Measurements from ENCODE around the gene ACACA.

The ACACA gene

DNA sequence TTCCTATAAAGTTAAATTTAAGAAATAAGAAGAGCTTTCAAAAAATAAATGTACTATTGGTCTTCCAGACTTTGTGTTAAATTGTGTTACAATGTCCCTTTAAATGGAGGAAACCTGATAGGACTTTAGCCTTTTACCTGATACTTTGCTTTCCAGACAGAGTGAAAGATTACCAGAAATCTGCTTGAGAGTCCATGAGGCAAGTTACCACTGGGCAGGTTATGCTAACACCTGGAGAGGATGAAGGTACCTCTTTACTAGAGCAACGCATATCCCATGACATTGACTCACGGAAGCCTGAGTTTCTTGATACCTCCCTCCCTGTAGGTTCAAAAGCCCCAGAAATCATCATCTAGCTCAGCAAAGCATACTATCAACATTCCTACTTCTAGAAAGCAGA is 174.7 kb downstream of the ACACA start:
- no peak for DNase-seq (ENCODE audit: low read depth in 2 of 2)

DNA sequence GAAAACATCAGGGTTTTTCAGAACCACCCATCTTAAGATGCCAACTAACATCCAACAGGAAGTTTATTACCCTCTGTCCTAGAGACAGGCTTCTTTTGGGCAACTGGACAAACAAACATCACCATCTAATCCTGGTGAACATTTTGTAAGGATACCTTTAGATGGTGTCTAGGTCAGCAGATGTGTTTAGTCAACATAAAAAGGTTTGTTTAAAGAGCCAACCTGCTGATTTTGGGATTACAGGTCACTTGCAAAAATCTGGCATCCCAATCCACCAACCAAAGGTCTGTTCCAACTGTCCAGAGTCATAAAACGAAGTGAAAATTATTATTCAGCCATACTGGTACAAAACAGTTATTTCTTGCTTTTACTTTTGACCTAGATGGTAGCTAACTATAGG is 176.0 kb downstream of the ACACA start:
- no peak for DNase-seq (ENCODE audit: low read depth in 2 of 2)

GRCh38 chr17:37225465-37225864 is 181.2 kb downstream of the ACACA start:
- no peak for DNase-seq (ENCODE audit: low read depth in 2 of 2)

DNA sequence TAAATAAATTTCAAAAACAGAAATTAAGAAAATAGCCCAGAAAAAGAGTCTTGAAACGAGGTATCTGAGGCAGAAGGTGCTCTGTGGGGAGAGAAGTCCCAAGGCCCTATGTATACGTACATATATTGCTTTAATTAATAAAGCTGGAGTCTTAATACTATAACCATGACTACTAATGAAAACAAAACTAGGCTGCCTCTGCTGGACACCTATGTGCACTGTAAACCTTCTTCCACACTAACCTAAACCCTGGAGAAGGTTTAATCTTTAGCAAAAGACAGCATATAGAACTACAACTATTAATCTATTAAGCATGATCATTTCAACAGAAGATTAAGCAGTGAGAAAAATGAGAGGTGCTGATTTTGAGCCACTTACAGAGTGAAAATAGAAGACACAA is 184.8 kb downstream of the ACACA start:
- no peak for DNase-seq (ENCODE audit: low read depth in 2 of 2)

- DNase-seq (ENCODE audit: low read depth in 2 of 2), result no peak
Measured at GRCh38 chr17:37220607-37220953, 186.1 kb downstream of the ACACA start.

DNA sequence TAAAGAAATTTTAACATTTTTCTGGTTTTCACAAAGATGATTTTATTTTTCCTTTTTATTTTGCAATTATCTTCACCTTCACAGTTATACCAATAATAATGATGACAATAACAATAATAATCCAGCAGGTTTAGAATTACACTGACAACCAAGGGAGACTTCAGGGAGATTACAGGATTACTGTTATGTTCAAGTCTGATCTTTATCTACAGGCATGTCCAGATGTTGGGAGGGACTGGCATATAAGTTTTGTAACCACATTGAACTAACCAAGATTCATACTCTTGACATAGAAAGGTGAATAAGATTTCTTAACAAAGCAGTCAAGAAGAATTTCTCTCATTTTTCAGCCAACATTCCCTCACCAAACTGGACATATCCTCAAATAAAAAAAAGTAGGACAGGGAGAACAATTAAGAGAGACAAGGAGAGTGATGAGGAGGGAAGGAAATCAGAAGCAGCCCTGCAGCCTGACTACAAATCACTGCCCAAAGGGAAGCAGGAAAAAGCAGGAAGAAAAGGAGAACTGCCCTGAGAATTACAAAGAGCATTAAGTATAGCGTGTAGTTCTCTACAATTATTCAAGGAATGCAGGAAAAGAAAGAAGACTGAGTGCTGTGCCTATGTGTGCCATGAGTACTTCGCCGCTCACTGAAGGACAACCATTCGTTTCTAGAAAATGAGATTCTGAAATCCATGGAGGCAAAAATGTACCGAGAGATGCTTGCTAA is 186.6 kb downstream of the ACACA start:
- no peak for DNase-seq (ENCODE audit: low read depth in 2 of 2)

DNA sequence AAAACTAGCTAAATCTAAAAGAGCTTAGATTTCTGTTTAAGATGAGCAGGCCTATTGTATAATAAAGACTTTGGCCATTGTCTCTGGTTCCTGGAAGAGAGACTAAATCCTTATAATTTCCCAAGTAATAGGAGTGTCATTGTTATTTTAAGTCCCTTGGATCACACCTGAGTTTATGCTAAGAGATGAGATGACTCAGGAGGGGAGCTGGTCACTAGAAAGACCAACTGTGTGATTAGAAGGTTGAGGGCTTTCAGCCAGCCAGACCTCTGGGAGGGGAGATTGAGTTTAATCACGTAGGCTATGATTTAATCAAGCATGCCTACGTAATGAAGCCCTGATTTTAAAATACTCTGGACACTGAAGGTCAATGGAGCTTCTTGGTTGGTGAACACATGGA is 187.8 kb downstream of the ACACA start:
- no peak for DNase-seq (ENCODE audit: low read depth in 2 of 2)

- no peak for DNase-seq (ENCODE audit: low read depth in 2 of 2)
Measured at GRCh38 chr17:37214416-37214815, 192.2 kb downstream of the ACACA start.

- no peak for DNase-seq (ENCODE audit: low read depth in 2 of 2)
Measured at GRCh38 chr17:37213927-37214326, 192.7 kb downstream of the ACACA start.

DNA sequence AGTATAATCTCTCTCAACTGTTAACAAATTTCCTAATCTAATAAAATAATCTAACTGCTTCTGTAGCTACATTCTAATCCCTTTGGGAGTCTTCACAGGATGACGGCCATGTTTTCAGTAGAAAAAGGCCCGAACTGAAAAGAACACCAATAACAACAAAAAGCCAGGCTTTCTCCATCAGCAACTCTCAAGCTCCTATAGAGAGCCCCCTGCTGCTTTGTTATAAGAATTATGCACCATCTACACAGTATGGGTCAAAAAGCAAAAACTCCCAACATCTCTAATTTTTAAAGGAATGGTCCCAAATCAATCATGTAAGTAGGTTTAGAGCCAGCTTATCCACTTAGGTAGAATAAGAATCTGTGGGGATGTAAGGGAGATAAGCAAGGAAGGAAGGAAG is 194.5 kb downstream of the ACACA start:
- no peak for DNase-seq (ENCODE audit: low read depth in 2 of 2)

DNA sequence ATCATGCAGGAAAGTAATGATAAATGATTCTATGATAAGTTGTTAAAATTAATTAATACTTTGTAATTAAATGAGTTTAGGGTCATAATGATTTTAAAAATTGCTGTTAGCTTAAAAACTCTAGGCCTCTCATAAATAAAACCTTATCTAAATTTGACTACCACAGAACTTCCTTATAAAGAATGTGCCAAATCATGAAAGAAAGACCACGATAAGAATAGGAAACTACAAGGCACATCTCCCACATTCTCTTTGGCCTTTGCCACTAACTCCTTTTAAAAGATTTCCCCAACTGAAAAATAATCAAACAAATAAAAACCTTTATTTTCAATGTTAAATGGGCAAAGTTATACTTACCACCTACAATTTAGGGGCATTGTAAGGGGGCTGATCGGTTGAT is 195.5 kb downstream of the ACACA start:
- DNase-seq (ENCODE audit: low read depth in 2 of 2), result no peak

DNA sequence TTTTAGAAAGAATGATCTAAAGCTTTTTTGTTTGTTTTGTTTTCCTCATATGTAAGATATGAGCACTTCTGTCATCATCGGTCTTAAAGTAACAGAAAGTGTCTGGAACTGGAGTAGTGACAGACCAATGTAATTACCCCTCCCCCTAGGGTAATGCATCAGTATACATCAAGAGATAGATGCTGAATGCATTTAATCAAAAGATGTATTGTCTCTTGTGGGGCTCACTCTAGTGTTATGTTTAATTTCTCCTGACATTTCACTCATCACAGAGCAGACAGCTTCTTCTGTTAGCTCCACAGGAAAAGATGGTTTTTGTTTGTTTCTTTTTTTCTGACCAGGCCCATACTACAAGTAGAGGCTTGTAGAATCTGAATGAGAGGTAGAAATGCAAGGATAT is 199.5 kb downstream of the ACACA start:
- no peak for DNase-seq (ENCODE audit: low read depth in 2 of 2)

GRCh38 chr17:37206299-37206698 is 200.3 kb downstream of the ACACA start:
- no peak for DNase-seq (ENCODE audit: low read depth in 2 of 2)

GRCh38 chr17:37200497-37200896 is 206.1 kb downstream of the ACACA start:
- no peak for DNase-seq (ENCODE audit: low read depth in 2 of 2)

- no peak for DNase-seq (ENCODE audit: low read depth in 2 of 2)
Measured at GRCh38 chr17:37197336-37197735, 209.3 kb downstream of the ACACA start.

GRCh38 chr17:37194208-37194607 is 212.4 kb downstream of the ACACA start:
- no peak for DNase-seq (ENCODE audit: low read depth in 2 of 2)

- DNase-seq (ENCODE audit: low read depth in 2 of 2), result no peak
Measured at GRCh38 chr17:37191219-37191618, 215.4 kb downstream of the ACACA start.

- DNase-seq (ENCODE audit: low read depth in 2 of 2), result no peak
Measured at GRCh38 chr17:37190493-37190892, 216.1 kb downstream of the ACACA start.

DNA sequence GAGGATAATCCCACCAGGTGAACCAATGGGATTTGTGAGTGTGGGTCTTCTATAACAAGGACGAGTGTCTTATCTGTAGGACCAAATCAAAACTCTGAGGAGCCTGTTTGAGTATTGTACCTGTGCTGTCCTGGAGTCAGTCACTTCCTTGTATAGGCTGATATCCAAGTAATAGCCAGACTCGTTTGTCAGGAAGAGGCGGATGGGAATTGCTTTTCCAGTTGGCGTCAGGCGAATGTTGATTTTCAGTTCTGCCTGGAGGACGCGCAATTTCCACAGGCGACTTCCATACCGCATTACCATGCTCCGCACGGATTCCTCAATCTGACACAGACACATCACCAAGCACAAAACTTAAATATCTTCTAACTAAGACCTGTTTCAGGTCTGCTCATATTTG is 218.5 kb downstream of the ACACA start:
- DNase-seq (ENCODE audit: low read depth in 2 of 2), result no peak

- DNase-seq (ENCODE audit: low read depth in 2 of 2), result no peak
Measured at GRCh38 chr17:37187262-37187661, 219.4 kb downstream of the ACACA start.

GRCh38 chr17:37182786-37183465 is 223.7 kb downstream of the ACACA start:
- DNase-seq (ENCODE audit: low read depth in 2 of 2), result no peak

DNA sequence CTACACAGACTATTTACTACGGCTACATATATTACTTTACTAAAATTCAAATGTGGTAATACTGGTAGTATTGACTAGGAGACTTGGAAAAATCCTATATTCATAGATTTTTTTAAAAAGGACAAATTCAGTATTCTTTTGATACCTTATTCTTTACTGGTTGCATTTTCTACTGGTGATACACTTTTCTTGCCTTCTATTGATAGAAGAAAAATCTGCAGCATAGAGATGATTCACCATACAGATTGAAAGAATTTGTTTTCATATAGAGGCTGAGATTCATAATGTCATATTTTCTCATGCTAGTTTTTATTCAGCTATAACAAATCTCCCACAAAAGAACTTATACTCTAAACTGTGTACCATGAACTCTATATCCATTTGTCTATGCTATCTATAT is 226.3 kb downstream of the ACACA start:
- no peak for DNase-seq (ENCODE audit: low read depth in 2 of 2)

- no peak for DNase-seq (ENCODE audit: low read depth in 2 of 2)
Measured at GRCh38 chr17:37179893-37180292, 226.7 kb downstream of the ACACA start.
